AG09309 (cell line): ENCODE results near the gene ANO10.

Experiments used
- DNase-seq: peaks from one replicate; pipeline ENCODE4 v3.0.0-alpha.2; 2010; ENCODE audit warnings: low read depth
- H3K4me3 ChIP-seq: 2 replicates; pipeline ENCODE4 v1.5.1; 2011; ENCODE audit warnings: mild to moderate bottlenecking, low read depth, low read length, moderate library complexity; ENCODE audit not compliant: control insufficient read depth
- CTCF ChIP-seq: IDR thresholded peaks from 2 replicates; pipeline ENCODE4 v1.5.1; 2011; ENCODE audit warnings: mild to moderate bottlenecking, low read depth, low read length, inconsistent platforms; ENCODE audit not compliant: insufficient read depth, control insufficient read depth; ENCODE audit errors: missing control alignments

Gene ANO10

DNA sequence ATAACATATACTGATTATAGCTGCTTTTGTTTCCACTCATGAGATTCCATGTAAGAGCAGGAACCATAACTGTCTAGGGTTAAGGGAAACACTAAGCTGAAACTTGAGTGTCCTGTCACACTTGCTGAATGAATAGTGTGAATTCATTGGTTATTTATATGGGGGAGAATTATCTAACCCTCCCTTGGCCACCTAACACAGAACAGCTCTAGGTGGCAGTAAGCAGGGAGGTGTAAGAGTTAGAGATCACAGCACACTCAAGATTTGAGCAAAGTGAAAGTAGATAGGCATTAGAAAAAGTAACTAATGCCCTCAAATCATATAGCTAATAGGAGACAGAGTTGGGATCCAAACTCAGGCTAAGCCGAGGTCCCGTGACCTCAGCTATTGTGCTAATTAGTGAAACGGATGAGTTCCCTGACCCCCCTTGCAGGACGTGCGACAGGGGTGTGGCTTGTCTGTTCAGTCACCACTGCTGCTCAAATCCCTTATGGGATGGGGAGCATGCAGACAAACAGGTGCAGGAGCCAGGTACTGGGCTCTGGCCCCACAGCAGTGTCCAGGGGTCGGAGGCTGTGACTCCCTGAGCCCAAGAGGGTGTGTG is 27.7 kb upstream of the ANO10 start:
- DNase-seq, result no peak
- no peak overlapping the region for H3K4me3 ChIP-seq
- TF ChIP-seq CTCF, result no peak

GRCh38 chr3:43648957-43649356 is 27.1 kb upstream of the ANO10 start:
- TF ChIP-seq CTCF, result no peak
- no peak for DNase-seq
- H3K4me3 ChIP-seq, result no peak overlapping the region

GRCh38 chr3:43647331-43648166 is 25.7 kb upstream of the ANO10 start:
- DNase-seq, result no peak
- no peak for TF ChIP-seq CTCF
- no peak overlapping the region for H3K4me3 ChIP-seq

GRCh38 chr3:43644443-43644842 is 22.6 kb upstream of the ANO10 start:
- TF ChIP-seq CTCF, result no peak
- no peak overlapping the region for H3K4me3 ChIP-seq
- no peak for DNase-seq

DNA sequence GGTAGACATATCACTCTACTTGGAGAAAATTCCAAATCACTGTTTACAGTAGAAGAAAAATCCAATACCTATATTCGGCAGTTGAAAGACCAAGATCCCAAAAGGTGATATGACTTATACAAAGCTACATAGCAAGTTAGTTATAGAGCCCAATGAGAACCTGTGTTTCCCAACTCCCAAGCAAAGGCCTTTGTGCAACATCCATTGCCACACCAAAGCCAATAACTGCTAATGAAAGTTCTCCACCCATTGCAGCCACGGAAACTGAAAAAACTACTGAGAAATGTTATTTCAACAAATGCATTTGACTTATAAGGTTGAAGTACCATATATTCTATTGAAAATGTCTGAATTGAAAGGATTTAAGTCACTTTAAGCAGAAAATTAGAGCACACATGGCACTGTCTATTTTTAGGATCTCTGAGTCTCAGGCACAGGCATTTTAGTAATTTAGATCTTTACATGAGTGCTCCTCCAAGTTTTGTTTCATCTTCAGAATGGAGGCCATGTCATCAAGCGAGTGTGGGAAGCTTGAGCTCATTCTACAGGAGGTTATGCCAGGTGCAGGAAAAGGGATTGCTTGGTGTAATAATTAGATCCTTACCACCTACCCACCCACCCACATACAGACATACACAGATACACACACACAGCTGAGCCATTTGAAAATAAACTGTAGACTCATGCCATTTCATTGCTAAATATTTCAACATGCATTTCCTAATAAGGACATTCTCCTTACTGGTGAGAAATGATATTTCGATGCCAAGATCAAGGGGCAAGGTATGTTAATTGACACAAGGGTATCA is 19.7 kb upstream of the ANO10 start:
- no peak for DNase-seq
- no peak for TF ChIP-seq CTCF
- H3K4me3 ChIP-seq, result no peak overlapping the region

DNA sequence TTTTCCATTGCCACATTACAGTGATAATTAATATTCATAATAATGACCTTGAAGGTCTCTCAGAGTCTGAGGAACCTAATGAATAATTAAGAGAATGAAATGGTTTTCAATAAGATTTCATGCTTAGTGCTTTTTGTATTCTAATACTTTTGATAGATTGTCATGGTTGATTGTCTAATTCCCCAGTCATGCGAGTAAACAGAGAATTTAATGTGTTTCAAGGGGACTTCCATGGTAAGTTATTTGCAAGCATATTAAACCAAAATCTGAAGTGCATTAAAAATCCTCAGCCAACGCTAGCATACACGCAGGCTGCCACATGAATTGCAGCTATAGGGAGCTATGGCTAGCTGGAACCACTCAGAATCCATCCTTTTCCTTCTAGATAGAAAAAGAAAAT is 18.9 kb upstream of the ANO10 start:
- no peak for TF ChIP-seq CTCF
- H3K4me3 ChIP-seq, result no peak overlapping the region
- no peak for DNase-seq
